IPS DF 6.9 (cell line): ENCODE data around the gene ARID4B.

ENCODE experiments used
- DNase-seq: peaks from one replicate; pipeline ENCODE4 v3.0.0-alpha.2; 2013; ENCODE audit warnings: low read depth, low spot score
- H3K27ac ChIP-seq: one replicate; pipeline ENCODE4 v1.5.1; 2013; ENCODE audit warnings: low read length, control low read depth
- H3K27me3 ChIP-seq: 2 replicates; pipeline ENCODE4 v1.6.1; 2013; ENCODE audit warnings: mild to moderate bottlenecking, low read length; ENCODE audit not compliant: control insufficient read depth, insufficient read depth
- H3K36me3 ChIP-seq: 2 replicates; pipeline ENCODE4 v1.6.1; 2013; ENCODE audit warnings: low read length; ENCODE audit not compliant: control insufficient read depth, insufficient read depth
- H3K4me1 ChIP-seq: 2 replicates; pipeline ENCODE4 v1.6.1; 2013; ENCODE audit warnings: low read length; ENCODE audit not compliant: control insufficient read depth, insufficient read depth
- H3K4me3 ChIP-seq: 2 replicates; pipeline ENCODE4 v1.5.1; 2013; ENCODE audit warnings: mild to moderate bottlenecking, low read length
- H3K9me3 ChIP-seq: 2 replicates; pipeline ENCODE4 v1.6.1; 2013; ENCODE audit warnings: low read length, inconsistent platforms; ENCODE audit not compliant: control insufficient read depth, insufficient read depth
- WGBS: extraction: QIAGEN DNeasy Blood & Tissue Kit; methylation state at CpG from one replicate; pipeline ENCODE4 v1.1.7; 2013; ENCODE audit warnings: mixed read lengths, missing lambda C conversion rate; ENCODE audit not compliant: insufficient read length, insufficient coverage; 5-methylcytosine and 5-hydroxymethylcytosine counted together

The ARID4B gene

DNA sequence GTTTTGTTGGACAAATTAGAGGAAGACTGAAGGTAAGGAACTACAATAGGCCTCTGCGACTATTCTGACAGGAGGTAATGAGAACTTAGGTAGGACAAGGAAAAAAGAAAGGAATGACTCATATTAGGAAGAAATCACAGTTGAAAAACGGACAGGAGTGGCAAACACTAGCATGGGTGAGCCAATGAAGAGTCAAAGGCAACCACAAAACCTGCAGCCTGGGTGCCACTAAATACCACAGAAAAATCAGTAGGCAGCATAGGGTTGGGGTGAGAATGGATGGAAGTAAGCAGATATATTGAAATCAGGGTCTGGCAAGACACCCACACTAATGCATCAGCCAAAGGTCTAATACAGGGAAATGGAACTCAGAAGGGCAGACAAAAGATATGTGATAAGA is 176.9 kb downstream of the ARID4B start:
- H3K9me3 ChIP-seq = no peaks in the 10 kb centered on the region
- no peak for DNase-seq
- H3K4me3 ChIP-seq = no peak overlapping the region
- H3K27me3 ChIP-seq = no peaks in the 10 kb centered on the region; the same call in 1 of the 2 replicates
- no peak overlapping the region for H3K27ac ChIP-seq
- no CpG with 5 or more reads among the region's 2 CpGs for WGBS
- H3K36me3 ChIP-seq = peaks cover 28% of the 10 kb centered on the region; the same call in 1 of the 2 replicates
- H3K4me1 ChIP-seq = no peaks in the 10 kb centered on the region

DNA sequence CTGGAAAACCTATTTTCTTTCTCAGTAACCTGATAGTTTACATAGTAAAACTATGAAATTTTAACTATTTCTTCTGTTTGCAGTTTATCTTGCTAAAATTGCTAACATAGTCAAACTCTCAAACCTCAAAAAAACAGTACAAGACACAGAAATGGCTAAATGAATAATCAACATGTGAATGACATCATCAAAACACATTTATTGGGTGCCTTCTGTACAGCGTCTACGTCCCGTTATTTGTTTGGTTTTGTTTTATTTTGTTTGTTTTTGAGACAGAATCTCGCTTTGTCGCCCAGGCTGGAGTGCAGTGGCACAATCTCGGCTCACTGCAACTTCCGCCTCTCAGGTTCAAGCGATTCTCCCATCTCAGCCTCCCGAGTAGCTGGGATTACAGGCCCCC is 178.2 kb downstream of the ARID4B start:
- Histone ChIP-seq H3K27me3 (no peaks in the 10 kb centered on the region; the same call in 1 of the 2 replicates), H3K27ac (no peak overlapping the region), H3K9me3 (no peaks in the 10 kb centered on the region), H3K36me3 (peaks cover 28% of the 10 kb centered on the region; the same call in 1 of the 2 replicates), H3K4me3 (no peak overlapping the region), H3K4me1 (no peaks in the 10 kb centered on the region)
- WGBS = no CpG with 5 or more reads among the region's 9 CpGs
- no peak for DNase-seq

DNA sequence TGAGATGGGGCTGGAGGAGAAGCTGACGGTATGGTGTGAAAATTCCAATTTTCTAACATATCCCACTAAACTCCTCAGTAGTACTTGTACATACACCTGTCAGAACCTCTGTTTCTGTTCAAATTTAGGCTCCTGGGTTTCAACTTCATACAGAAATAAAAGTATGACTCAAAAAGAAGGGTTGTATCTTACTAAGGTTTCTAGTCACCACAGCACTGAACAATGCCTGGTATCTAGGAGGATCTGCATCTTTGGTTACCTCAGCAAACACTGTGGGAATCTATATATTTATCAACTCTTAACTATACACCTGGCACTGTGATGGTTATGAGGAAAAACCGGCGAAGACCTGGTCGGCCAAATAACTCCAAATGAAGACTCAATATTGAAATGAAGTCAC is 180.7 kb downstream of the ARID4B start:
- no peak for DNase-seq
- Histone ChIP-seq H3K4me3 (no peak overlapping the region), H3K27ac (no peak overlapping the region), H3K36me3 (peaks cover 14% of the 10 kb centered on the region; the same call in 1 of the 2 replicates), H3K27me3 (no peaks in the 10 kb centered on the region; the same call in 1 of the 2 replicates), H3K4me1 (no peaks in the 10 kb centered on the region), H3K9me3 (no peaks in the 10 kb centered on the region)
- WGBS = no CpG with 5 or more reads among the region's 4 CpGs

GRCh38 chr1:235145639-235146038 is 182.3 kb downstream of the ARID4B start:
- no CpG with 5 or more reads among the region's 6 CpGs for WGBS
- DNase-seq = no peak
- Histone ChIP-seq H3K27me3 (no peaks in the 10 kb centered on the region), H3K4me3 (no peak overlapping the region), H3K4me1 (peaks cover 2% of the 10 kb centered on the region; the same call in 1 of the 2 replicates), H3K27ac (no peak overlapping the region), H3K9me3 (no peaks in the 10 kb centered on the region), H3K36me3 (peaks cover 15% of the 10 kb centered on the region; the same call in 1 of the 2 replicates)

DNA sequence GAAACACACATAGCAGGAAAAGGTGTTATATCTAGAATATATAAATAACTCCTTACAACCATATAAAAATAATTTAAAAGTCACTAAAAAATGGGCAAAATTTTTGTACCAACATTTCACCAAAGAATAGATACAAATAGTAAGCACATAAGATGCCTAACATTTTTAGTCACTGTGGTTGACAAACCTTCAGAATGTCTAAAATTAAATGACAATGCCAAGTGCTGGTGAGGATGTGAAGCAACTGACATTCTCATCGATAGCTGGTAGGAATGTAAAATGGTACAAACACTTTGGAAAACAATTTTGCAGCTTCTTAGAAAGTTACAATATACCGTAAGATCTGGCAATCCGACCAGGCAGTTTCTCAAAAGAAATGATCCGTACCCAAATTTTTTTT is 185.0 kb downstream of the ARID4B start:
- Histone ChIP-seq H3K4me3 (no peak overlapping the region), H3K27me3 (no peaks in the 10 kb centered on the region), H3K27ac (no peak overlapping the region), H3K4me1 (peaks cover 2% of the 10 kb centered on the region; the same call in 1 of the 2 replicates), H3K9me3 (no peaks in the 10 kb centered on the region), H3K36me3 (peaks cover 22% of the 10 kb centered on the region; the same call in 1 of the 2 replicates)
- no peak for DNase-seq
- no CpG with 5 or more reads among the region's 4 CpGs for WGBS

DNA sequence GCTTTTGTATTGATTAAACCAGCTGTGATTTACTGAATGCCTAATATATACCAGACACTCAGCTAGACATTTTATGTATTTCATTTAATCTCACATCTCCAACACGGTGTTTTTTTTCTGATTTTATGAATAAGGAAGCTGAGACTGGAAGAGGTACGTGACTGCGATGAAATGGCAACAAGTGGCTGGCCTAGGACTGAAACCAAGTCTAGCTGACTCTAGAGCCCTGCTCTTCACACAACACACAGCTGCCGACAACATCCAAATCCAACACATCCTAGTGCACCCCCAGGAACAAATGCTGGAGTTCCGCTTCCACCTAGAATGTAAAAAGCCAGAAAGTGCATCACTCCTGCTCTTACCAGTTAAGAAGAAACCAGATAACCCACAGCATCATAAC is 188.7 kb downstream of the ARID4B start:
- no CpG with 5 or more reads among the region's 5 CpGs for WGBS
- H3K36me3 ChIP-seq = peaks cover 33% of the 10 kb centered on the region; the same call in 1 of the 2 replicates
- H3K9me3 ChIP-seq = no peaks in the 10 kb centered on the region
- no peaks in the 10 kb centered on the region for H3K27me3 ChIP-seq
- H3K27ac ChIP-seq = no peak overlapping the region
- H3K4me1 ChIP-seq = peaks cover 2% of the 10 kb centered on the region; the same call in 1 of the 2 replicates
- no peak overlapping the region for H3K4me3 ChIP-seq
- no peak for DNase-seq

DNA sequence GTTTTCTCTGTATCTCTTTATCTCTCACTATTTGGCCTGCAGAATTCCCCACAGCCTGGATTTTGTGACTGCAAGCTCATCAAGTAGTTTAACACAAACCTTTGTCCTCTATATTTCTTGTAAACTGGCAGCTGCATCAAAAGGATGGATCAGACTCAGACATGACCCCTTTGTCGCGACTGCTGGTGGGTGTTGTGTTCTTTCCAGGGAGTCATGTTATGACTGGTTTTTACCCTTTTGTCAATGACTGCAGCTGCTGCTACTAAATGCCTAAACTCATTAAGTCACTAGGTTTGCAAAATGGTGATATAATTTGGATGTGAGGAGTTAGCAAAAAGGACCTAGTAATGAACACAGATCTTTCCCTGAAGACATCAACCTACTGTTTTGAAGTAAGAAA is 189.2 kb downstream of the ARID4B start:
- no peaks in the 10 kb centered on the region for H3K27me3 ChIP-seq
- H3K9me3 ChIP-seq = no peaks in the 10 kb centered on the region
- H3K36me3 ChIP-seq = peaks cover 36% of the 10 kb centered on the region; the same call in 1 of the 2 replicates
- H3K27ac ChIP-seq = no peak overlapping the region
- peaks cover 2% of the 10 kb centered on the region; the same call in 1 of the 2 replicates for H3K4me1 ChIP-seq
- no peak for DNase-seq
- H3K4me3 ChIP-seq = no peak overlapping the region
- WGBS = no CpG with 5 or more reads among the region's 2 CpGs

GRCh38 chr1:235136111-235136510 is 191.9 kb downstream of the ARID4B start:
- Histone ChIP-seq H3K9me3 (no peaks in the 10 kb centered on the region), H3K4me1 (no peaks in the 10 kb centered on the region; the same call in 1 of the 2 replicates), H3K36me3 (peaks cover 30% of the 10 kb centered on the region; the same call in 1 of the 2 replicates), H3K27ac (no peak overlapping the region), H3K4me3 (no peak overlapping the region), H3K27me3 (no peaks in the 10 kb centered on the region)
- WGBS = 100% methylated on average over 1 of the region's 4 CpGs
- DNase-seq = no peak

DNA sequence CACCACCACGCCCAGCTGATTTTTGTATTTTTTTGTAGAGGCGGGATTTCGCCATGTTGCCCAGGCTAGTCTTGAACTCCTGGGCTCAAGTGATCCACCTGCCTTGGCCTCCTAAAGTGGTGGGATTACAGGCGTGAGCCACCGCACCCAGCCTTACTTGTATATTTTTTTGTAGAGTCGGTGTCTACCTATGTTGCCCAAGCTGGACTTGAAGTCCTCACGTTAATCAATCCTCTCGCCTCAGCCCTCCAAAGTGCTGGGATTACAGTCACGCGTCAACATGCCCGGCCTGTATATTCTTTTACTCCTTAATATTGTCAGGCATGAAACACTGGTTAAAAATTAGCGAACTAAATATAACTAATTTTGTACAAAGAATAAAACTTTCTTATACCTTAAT is 193.8 kb downstream of the ARID4B start:
- WGBS = no CpG with 5 or more reads among the region's 12 CpGs
- H3K36me3 ChIP-seq = peaks cover 23% of the 10 kb centered on the region; the same call in 1 of the 2 replicates
- no peak for DNase-seq

GRCh38 chr1:235133086-235133485 is 194.9 kb downstream of the ARID4B start:
- no peaks in the 10 kb centered on the region for H3K9me3 ChIP-seq
- H3K4me3 ChIP-seq = no peak overlapping the region
- no peak overlapping the region for H3K27ac ChIP-seq
- H3K4me1 ChIP-seq = no peaks in the 10 kb centered on the region
- DNase-seq = no peak
- WGBS = no CpG with 5 or more reads among the region's 3 CpGs
- H3K36me3 ChIP-seq = peaks cover 20% of the 10 kb centered on the region; the same call in 1 of the 2 replicates
- H3K27me3 ChIP-seq = no peaks in the 10 kb centered on the region

More for the DNA sequence above, 193.8 kb downstream of the ARID4B start:
- no peaks in the 10 kb centered on the region for H3K4me1 ChIP-seq
- H3K9me3 ChIP-seq = no peaks in the 10 kb centered on the region
- H3K4me3 ChIP-seq = no peak overlapping the region
- no peak overlapping the region for H3K27ac ChIP-seq
- no peaks in the 10 kb centered on the region for H3K27me3 ChIP-seq

DNA sequence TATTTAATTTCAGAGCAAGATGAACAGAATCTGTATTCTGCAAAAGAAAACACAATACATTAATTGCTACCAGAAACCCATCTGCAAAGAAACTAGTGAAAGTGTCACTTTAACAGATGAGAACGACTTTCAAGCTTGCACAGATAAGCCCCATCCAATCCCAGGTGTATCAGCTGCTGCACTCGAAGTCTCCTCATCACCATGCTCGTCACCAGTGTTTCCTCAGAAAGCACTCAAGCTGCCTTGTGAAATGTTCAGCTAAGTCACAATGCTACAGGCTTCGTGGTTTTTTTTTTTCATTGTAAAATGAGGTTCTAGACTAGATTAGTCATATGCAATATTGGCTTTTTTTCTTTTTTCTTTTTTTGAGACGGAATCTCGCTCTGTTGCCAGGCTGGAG is 196.0 kb downstream of the ARID4B start:
- Histone ChIP-seq H3K9me3 (no peaks in the 10 kb centered on the region), H3K27me3 (no peaks in the 10 kb centered on the region), H3K4me3 (no peak overlapping the region), H3K27ac (no peak overlapping the region), H3K4me1 (no peaks in the 10 kb centered on the region), H3K36me3 (peaks cover 16% of the 10 kb centered on the region; the same call in 1 of the 2 replicates)
- no CpG with 5 or more reads among the region's 6 CpGs for WGBS
- no peak for DNase-seq
